ENCODE results near the gene MIOX. TPM values are rescaled to one million over a fixed set of nuclear protein-coding genes. Genes with fewer than 3 reads are reported as not detected.
A peak's percentile ranks its signal among the peaks of the same experiment; 100 is the strongest.

Gene MIOX
- total RNA-seq, 1 experiment from 2014 or later: 1.4 TPM

GRCh38 chr22:50489363-50490243, 2.9 kb downstream of the MIOX start:
- H3K18ac ChIP-seq (ENCODE audit: insufficient read length, low read depth, low read length): no peak overlapping the region
- no peak overlapping the region for H4K5ac ChIP-seq (ENCODE audit: insufficient read length, low read depth, low read length)
- no peak overlapping the region for H2AK5ac ChIP-seq (ENCODE audit: insufficient read length, low read length)
- no peak overlapping the region for H3K27ac ChIP-seq (ENCODE audit: insufficient read length, low read depth, low read length)
- H3K4ac ChIP-seq (ENCODE audit: low read depth, low read length): no peak overlapping the region
- Mint-ChIP-seq H3K9me3 (peaks cover 0 to 3% of the 10 kb centered on the region in 2 experiments; a peak in 1 of 5 replicates), H3K36me3 (ENCODE audit: insufficient read depth in 1 of 3, low read depth in 3 of 3) (peaks cover 0 to 2% (median 0%) of the 10 kb centered on the region in 3 experiments; a peak in 1 of 7 replicates), H3K4me3 (no peak overlapping the region), H3K27me3 (ENCODE audit: low read depth) (peaks cover 9% of the 10 kb centered on the region), H3K27ac (no peak overlapping the region), H3K4me1 (peaks cover 3 to 6% of the 10 kb centered on the region in 2 experiments; a peak in 2 of 4 replicates)
- H4K8ac ChIP-seq (replicated peaks; ENCODE audit: insufficient read length, low read depth, low read length): no peak overlapping the region
- no peaks in the 10 kb centered on the region for H3K27me3 ChIP-seq (ENCODE audit: insufficient read depth, low read length)
- H4K20me1 ChIP-seq (ENCODE audit: control insufficient read depth, insufficient read depth, insufficient read length): no peaks in the 10 kb centered on the region
- H3K79me1 ChIP-seq (ENCODE audit: insufficient read depth, low read depth, low read length, poor library complexity, severe bottlenecking): no peaks in the 10 kb centered on the region
- no peaks in the 10 kb centered on the region for H3K79me2 ChIP-seq (ENCODE audit: insufficient read depth, low read length)
- no peaks in the 10 kb centered on the region for H3K9me3 ChIP-seq (ENCODE audit: control insufficient read depth, low read depth, low read length)
- no peak overlapping the region for H4K91ac ChIP-seq (ENCODE audit: insufficient read length, low read depth, low read length)
- no peak overlapping the region for H3K4me2 ChIP-seq (ENCODE audit: insufficient read depth, insufficient read length, low read length)
- H3T11ph ChIP-seq (ENCODE audit: low read length): no peak overlapping the region
- H2BK120ac ChIP-seq (ENCODE audit: low read depth, low read length, poor library complexity, severe bottlenecking): no peak overlapping the region
- H3K9ac ChIP-seq (ENCODE audit: extremely low read depth, insufficient read length, low read length): no peak overlapping the region
- H2AFZ ChIP-seq (ENCODE audit: low read length): no peak overlapping the region
- no peak overlapping the region for H3K23ac ChIP-seq (ENCODE audit: insufficient read length, low read depth, low read length)
- H2BK20ac ChIP-seq (ENCODE audit: low read depth, low read length, poor library complexity, severe bottlenecking): no peak overlapping the region
- no peak overlapping the region for H3K14ac ChIP-seq (ENCODE audit: insufficient read depth, low read length)
- H2BK15ac ChIP-seq (ENCODE audit: low read depth, low read length): no peak overlapping the region
- H3K56ac ChIP-seq (ENCODE audit: insufficient read length, low read depth, low read length): no peak overlapping the region
- no peak for TF ChIP-seq CTCF (conservative IDR thresholded peaks at IDR 0.05)
- no CpG with 5 or more reads among the region's 31 CpGs for WGBS (ENCODE audit: extremely low coverage, insufficient read length, low lambda C conversion rate)
- H3K4me1 ChIP-seq (ENCODE audit: insufficient read depth, low read length): no peaks in the 10 kb centered on the region
- H2BK12ac ChIP-seq (ENCODE audit: insufficient read length, low read depth, low read length): no peak overlapping the region
- peak; percentile 25 for DNase-seq
- H3K23me2 ChIP-seq (ENCODE audit: insufficient read length, low read depth, low read length, poor library complexity, severe bottlenecking): no peaks in the 10 kb centered on the region
- no peak overlapping the region for H2BK5ac ChIP-seq (ENCODE audit: insufficient read length, low read length)

All from H9 (cell line).